GM12801 (cell line): ENCODE measurements around the gene GAB4.

Source experiments
- TF ChIP-seq, protein P1 (sequence below): IDR thresholded peaks from one replicate; pipeline ENCODE4 v1.5.1; 2011; ENCODE audit warnings: control low read depth; ENCODE audit not compliant: insufficient read length; ENCODE audit errors: extremely low read depth

GAB4 gene

DNA sequence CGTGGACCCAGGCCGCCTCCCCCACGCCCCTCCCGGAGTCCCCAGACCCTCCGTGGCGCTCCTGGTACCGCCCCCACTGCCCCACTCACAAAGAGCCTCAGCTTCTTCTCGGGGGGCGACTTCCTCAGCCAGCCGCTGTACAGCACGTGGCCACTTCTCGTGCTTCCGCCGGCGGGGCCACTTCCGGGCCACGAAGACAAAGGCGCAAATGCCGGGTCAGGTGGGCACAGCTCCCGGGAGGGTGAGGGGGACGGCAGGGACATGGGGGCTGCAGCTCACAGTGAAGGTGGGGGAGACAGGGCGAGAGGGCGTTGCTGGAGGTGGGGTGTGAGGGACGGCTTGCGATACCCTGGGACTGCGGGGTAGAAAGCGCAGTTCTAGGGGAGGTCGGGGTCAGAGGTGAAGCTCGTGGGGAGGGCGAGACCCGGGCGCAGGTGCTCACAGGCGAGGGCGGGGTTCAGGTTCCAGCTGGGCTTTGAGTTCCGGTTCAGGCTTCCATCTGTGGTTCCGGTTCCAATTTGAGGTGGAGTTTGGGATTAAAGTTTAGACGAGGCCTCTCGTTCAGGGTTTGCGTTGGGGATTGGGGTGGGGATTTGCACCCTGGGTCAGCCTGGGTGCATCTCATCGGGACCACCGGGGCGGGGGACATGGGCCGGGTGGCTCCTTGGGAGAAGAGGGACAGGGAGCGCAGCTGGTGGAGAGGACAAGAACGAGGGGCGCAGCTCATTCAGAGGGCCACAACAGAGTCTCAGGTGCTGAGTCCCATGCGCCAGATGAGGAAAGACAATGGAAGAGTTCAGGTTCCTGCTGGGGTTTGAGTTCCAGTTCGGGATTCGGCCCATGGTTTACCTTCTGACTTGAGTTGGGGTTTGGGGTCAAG lies at the start of gene GAB4:
GAB4 (minus strand) TSS at position 371 of the 880 bp plus-strand sequence; CDS start at position 263, 108 bp downstream.
- TF ChIP-seq, protein P1, sequence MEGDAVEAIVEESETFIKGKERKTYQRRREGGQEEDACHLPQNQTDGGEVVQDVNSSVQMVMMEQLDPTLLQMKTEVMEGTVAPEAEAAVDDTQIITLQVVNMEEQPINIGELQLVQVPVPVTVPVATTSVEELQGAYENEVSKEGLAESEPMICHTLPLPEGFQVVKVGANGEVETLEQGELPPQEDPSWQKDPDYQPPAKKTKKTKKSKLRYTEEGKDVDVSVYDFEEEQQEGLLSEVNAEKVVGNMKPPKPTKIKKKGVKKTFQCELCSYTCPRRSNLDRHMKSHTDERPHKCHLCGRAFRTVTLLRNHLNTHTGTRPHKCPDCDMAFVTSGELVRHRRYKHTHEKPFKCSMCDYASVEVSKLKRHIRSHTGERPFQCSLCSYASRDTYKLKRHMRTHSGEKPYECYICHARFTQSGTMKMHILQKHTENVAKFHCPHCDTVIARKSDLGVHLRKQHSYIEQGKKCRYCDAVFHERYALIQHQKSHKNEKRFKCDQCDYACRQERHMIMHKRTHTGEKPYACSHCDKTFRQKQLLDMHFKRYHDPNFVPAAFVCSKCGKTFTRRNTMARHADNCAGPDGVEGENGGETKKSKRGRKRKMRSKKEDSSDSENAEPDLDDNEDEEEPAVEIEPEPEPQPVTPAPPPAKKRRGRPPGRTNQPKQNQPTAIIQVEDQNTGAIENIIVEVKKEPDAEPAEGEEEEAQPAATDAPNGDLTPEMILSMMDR = no peak

DNA sequence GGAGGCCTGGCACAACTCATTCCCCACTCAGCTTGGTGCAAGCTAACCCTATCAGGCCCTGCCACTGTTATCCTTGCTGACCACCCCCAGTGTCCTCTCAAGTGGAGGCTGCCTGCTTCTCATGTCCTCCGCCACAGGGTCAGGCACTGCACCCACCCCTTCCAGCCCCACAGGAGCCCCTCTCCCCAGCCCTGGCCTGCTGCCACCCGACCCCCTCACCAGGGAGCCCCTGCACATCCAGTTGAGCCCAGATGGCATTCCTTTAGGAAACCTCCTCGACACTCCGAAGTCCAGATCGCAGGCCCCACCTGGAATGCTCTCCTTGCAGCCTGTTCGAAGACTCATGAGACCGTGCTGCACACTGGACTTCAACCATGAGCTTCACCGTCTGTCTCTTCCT lies 48.8 kb upstream of the GAB4 start:
- TF ChIP-seq, protein P1 = no peak

GRCh38 chr22:17056058-17056457 lies 48.0 kb upstream of the GAB4 start:
- TF ChIP-seq, protein P1 = no peak

GRCh38 chr22:17047656-17048055 lies 39.6 kb upstream of the GAB4 start:
- TF ChIP-seq, protein P1 = no peak

- TF ChIP-seq, protein P1 = no peak
These were observed 38.7 kb upstream of the GAB4 start for GRCh38 chr22:17046566-17047348.

- TF ChIP-seq, protein P1 = no peak
These were observed 35.5 kb upstream of the GAB4 start for GRCh38 chr22:17043521-17043920.

GRCh38 chr22:17035246-17035645 lies 27.2 kb upstream of the GAB4 start:
- TF ChIP-seq, protein P1 = no peak
